ENCODE data around the gene PFKFB4. TPM values are rescaled to one million over a fixed set of nuclear protein-coding genes. Genes with fewer than 3 reads are reported as not detected.

Gene PFKFB4
- total and polyA plus RNA-seq, 2 of the 8 experiments (the other 6 are each of a cell fraction or from before 2014, with no cell fraction given) = 10.7 to 20.1 TPM

GRCh38 chr3:48472923-48473616 lies 83.5 kb downstream of the PFKFB4 start:
- peak; percentile 87 for FAIRE-seq
- peak; percentile 83 for TF ChIP-seq JUND (IDR thresholded peaks at IDR 0.05; ENCODE audit: low read length)

More at GRCh38 chr3:48472923-48473616, 83.5 kb downstream of the PFKFB4 start:
- peak overlapping the region; percentile 99; the same call in 1 of the 2 replicates for H2BK20ac ChIP-seq (ENCODE audit: low read length)
- POLR2A ChIA-PET (ENCODE audit: partially characterized antibody) = interaction anchor here (0.8 to 7.6 kb wide), 21 partner anchors 10 to 233 kb away, joined by 3 to 83 read pairs (median 8); partner anchors contain the start of genes ATRIP, CCDC51, PFKFB4 and PLXNB1
- peak overlapping the region; percentile 96 for H3K18ac ChIP-seq (ENCODE audit: extremely low read depth, low read length)
- H2AFZ ChIP-seq (ENCODE audit: low read length) = peak overlapping the region; percentile 28; the same call in 1 of the 2 replicates
- peaks cover 0 to 20% of the 10 kb centered on the region in 2 experiments; a peak in 2 of 4 replicates for H3K79me2 ChIP-seq (ENCODE audit: control insufficient read depth in 1 of 2, insufficient read depth in 2 of 2, low read length in 2 of 2)
- H4K5ac ChIP-seq (ENCODE audit: insufficient read length, low read depth, low read length) = peak overlapping the region; percentile 85
- no peak overlapping the region for H3K23ac ChIP-seq (ENCODE audit: insufficient read length)
- peaks cover 0 to 28% (median 19%) of the 10 kb centered on the region in 4 experiments; a peak in 6 of 7 replicates for H3K4me1 ChIP-seq (replicated peaks in 1 of 4; ENCODE audit: control insufficient read depth in 3 of 4, insufficient read depth in 4 of 4, low read length in 3 of 4)
- H2AK5ac ChIP-seq (ENCODE audit: low read depth, low read length) = peak overlapping the region; percentile 98
- DNase-seq (ENCODE audit: low read depth in 1 of 2, low spot score in 2 of 2) = peak; percentile 89 to 94
- H2BK12ac ChIP-seq (ENCODE audit: low read depth, low read length) = peak overlapping the region; percentile 100
- peak overlapping the region; percentile 100 for H2BK5ac ChIP-seq (ENCODE audit: low read depth, low read length)
- H2BK15ac ChIP-seq (ENCODE audit: low read length) = 0 out of 2 replicates have a peak overlapping the region, but pooled peaks have one; percentile 61
- H4K8ac ChIP-seq (ENCODE audit: extremely low read depth, insufficient read depth, low read length) = peak overlapping the region; percentile 91
- 9% methylated on average over 16 of the region's 17 CpGs; no CpG with 5 or more reads in 1 of the 2 experiments for WGBS, 2 experiments (ENCODE audit: extremely low coverage in 1 of 2, insufficient coverage in 1 of 2, insufficient read length in 1 of 2, insufficient replicate concordance in 2 of 2, low coverage in 1 of 2, low lambda C conversion rate in 2 of 2, missing lambda C conversion rate in 1 of 2)
- peaks cover 10% of the 10 kb centered on the region for H3K79me1 ChIP-seq (ENCODE audit: low read depth, low read length)
- peak overlapping the region; percentile 97 for H3K27ac ChIP-seq (ENCODE audit: low read depth, low read length)
- H3K9ac ChIP-seq (replicated peaks in 1 of 4; ENCODE audit: extremely low read depth in 1 of 4, low read depth in 3 of 4, low read length in 3 of 4) = peak overlapping the region in 3 of 4 experiments; percentile 81 to 87 (median 82); a peak in 6 of 7 replicates
- peak overlapping the region; percentile 99 for H4K91ac ChIP-seq (replicated peaks; ENCODE audit: insufficient read length, low read length)
- peaks cover 6% of the 10 kb centered on the region for H3K23me2 ChIP-seq (ENCODE audit: low read depth, low read length)
- H2BK120ac ChIP-seq (replicated peaks; ENCODE audit: low read depth, low read length) = peak overlapping the region; percentile 96
- H3K14ac ChIP-seq (ENCODE audit: insufficient read length) = no peak overlapping the region
- CTCF ChIA-PET (ENCODE audit: partially characterized antibody) = interaction anchor here (0.7 to 21.5 kb wide), 28 partner anchors 9 to 233 kb away, joined by 3 to 251 read pairs (median 4); partner anchors contain the start of genes ATRIP and SHISA5
- no peaks in the 10 kb centered on the region for H3K27me3 ChIP-seq (replicated peaks in 1 of 4; ENCODE audit: control insufficient read depth in 3 of 4, extremely low read depth in 1 of 4, insufficient read depth in 3 of 4, low read length in 3 of 4)
- peaks cover 0 to 20% (median 6%) of the 10 kb centered on the region in 4 experiments; a peak in 4 of 8 replicates for H3K36me3 ChIP-seq (ENCODE audit: control insufficient read depth in 2 of 4, insufficient read depth in 4 of 4, low read length in 3 of 4)
- H3K4me3 ChIP-seq (ENCODE audit: extremely low read depth in 1 of 4, insufficient read depth in 2 of 4, low read depth in 3 of 4, low read length in 4 of 4) = peak overlapping the region; percentile 54 to 79 (median 69)
- H4K20me1 ChIP-seq (replicated peaks in 1 of 2; ENCODE audit: control insufficient read depth in 1 of 2, insufficient read depth in 2 of 2, low read length in 2 of 2) = peaks cover 0 to 4% of the 10 kb centered on the region in 2 experiments
- H3K56ac ChIP-seq (replicated peaks; ENCODE audit: insufficient read length, low read depth, low read length) = peak overlapping the region; percentile 84
- peak overlapping the region; percentile 99 for H3K4ac ChIP-seq (replicated peaks; ENCODE audit: insufficient read length, low read depth, low read length)
- H3K4me2 ChIP-seq (ENCODE audit: insufficient read depth in 1 of 2, low read depth in 2 of 2, low read length in 2 of 2) = peak overlapping the region; percentile 91 to 97
- no peaks in the 10 kb centered on the region for H3K9me3 ChIP-seq (ENCODE audit: insufficient read depth in 2 of 2, low read depth in 1 of 2, low read length in 1 of 2)

Data from H1 (cell line).